Bronchial epithelial cell (primary cell): ENCODE measurements around the gene CAPZA2. TPM values are rescaled to one million over a fixed set of nuclear protein-coding genes. Genes with fewer than 3 reads are reported as not detected.
"Not testable (repeated sequence)": the region's sequence is repeated elsewhere in the genome, so short reads cannot be mapped to it uniquely, and the experiment has no call there.

ENCODE experiments used
- DNase-seq: peaks from one replicate; pipeline ENCODE4 v3.0.0-alpha.2; 2010; ENCODE audit warnings: low read depth
- FAIRE-seq: peaks from 2 replicates; lab custom pipeline; 2011; peaks lifted over from hg19 to GRCh38; lab: Jason Lieb, UNC
- H3K27me3 ChIP-seq: 2 replicates; pipeline ENCODE4 v1.5.1; 2011; ENCODE audit warnings: low read length; ENCODE audit not compliant: control insufficient read depth, insufficient read depth
- H3K36me3 ChIP-seq: 2 replicates; pipeline ENCODE4 v1.5.1; 2011; ENCODE audit warnings: low read length; ENCODE audit not compliant: control insufficient read depth, insufficient read depth
- H3K4me3 ChIP-seq: 2 replicates; pipeline ENCODE4 v1.5.1; 2011; ENCODE audit warnings: mild to moderate bottlenecking, low read depth, low read length, control low read depth
- total RNA-seq: library from RNA; depleted of rRNA; stranded (reverse); fragments of >200 nt; gene quantifications from 2 replicates; pipeline ENCODE4 v1.2.1, GENCODE V29; 2014
- TF ChIP-seq, protein P1 (sequence below): IDR thresholded peaks from 2 replicates; pipeline ENCODE4 v1.5.1; 2011; ENCODE audit warnings: mild to moderate bottlenecking, moderate library complexity, low read length, control low read depth, inconsistent platforms; ENCODE audit not compliant: insufficient read depth, severe bottlenecking

CAPZA2 gene
- total RNA-seq, 1 donor from 2014 or later: 88.2 TPM

- no peaks in the 10 kb centered on the region for H3K36me3 ChIP-seq
- no peaks in the 10 kb centered on the region for H3K27me3 ChIP-seq
- no peak overlapping the region for H3K4me3 ChIP-seq
- FAIRE-seq (no peak), DNase-seq (peak; percentile 39)
- TF ChIP-seq, protein P1, sequence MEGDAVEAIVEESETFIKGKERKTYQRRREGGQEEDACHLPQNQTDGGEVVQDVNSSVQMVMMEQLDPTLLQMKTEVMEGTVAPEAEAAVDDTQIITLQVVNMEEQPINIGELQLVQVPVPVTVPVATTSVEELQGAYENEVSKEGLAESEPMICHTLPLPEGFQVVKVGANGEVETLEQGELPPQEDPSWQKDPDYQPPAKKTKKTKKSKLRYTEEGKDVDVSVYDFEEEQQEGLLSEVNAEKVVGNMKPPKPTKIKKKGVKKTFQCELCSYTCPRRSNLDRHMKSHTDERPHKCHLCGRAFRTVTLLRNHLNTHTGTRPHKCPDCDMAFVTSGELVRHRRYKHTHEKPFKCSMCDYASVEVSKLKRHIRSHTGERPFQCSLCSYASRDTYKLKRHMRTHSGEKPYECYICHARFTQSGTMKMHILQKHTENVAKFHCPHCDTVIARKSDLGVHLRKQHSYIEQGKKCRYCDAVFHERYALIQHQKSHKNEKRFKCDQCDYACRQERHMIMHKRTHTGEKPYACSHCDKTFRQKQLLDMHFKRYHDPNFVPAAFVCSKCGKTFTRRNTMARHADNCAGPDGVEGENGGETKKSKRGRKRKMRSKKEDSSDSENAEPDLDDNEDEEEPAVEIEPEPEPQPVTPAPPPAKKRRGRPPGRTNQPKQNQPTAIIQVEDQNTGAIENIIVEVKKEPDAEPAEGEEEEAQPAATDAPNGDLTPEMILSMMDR: no peak
Measured at GRCh38 chr7:116970238-116970910, 108.0 kb downstream of the CAPZA2 start.

DNA sequence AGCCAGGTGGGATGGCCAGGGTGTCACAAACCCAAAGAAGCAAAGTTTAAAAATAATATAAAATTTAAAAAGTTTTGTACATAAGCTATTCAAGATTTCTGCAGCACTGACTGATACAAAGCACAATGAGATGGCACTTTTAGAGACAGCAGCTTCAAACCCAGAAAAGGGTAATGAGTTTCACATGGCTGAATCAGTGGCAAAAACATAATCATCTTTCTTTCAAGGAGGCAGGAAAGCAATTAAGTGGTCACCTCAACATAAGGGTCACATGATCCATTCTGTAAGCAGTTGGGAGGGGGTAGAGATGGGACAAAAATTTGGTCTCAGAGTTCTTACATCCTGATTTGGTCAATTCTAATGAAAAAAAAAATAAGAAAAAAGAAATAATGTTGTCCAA lies 108.8 kb downstream of the CAPZA2 start:
- not testable (repeated sequence) for H3K36me3 ChIP-seq, DNase-seq, H3K27me3 ChIP-seq, H3K4me3 ChIP-seq, FAIRE-seq

Other genes with a start within 250 kb of the CAPZA2 start
- 135 and 156 TPM in 2 replicates for gene MET, start 190.4 kb upstream of the CAPZA2 start, total RNA-seq
- gene ST7, start 90.9 kb downstream of the CAPZA2 start, total RNA-seq: 12.9 and 15.0 TPM in 2 replicates